Gastrocnemius medialis (tissue), 4 donors: Measurements from ENCODE around the gene HPCAL1.

Source experiments
- CTCF ChIP-seq, 5 experiments: fragments of 450-650 bp in 3 of 5; fragments of 200-600 bp in 2 of 5; sonication (generic) in 2 of 5; IDR thresholded peaks in 4 of 5; conservative IDR thresholded peaks in 1 of 5; 1 replicate in 4 of 5; 2 replicates in 1 of 5; pipeline ENCODE4 v1.5.1; 2016 to 2019; ENCODE audit warnings: antibody characterized with exemption in 5 of 5, mild to moderate bottlenecking in 3 of 5, moderate library complexity in 3 of 5
- POLR2A ChIP-seq, 2 donors: fragments of 450-650 bp; IDR thresholded peaks; one replicate each; pipeline ENCODE4 v1.6.1; 2017; ENCODE audit warnings: antibody characterized with exemption in 2 of 2, mild to moderate bottlenecking in 2 of 2, moderate library complexity in 2 of 2

GRCh38 chr2:10415640-10416039, 112.9 kb downstream of the HPCAL1 start:
- TF ChIP-seq POLR2A (IDR thresholded peaks at IDR 0.05) (no peak), CTCF (IDR thresholded peaks at IDR 0.05 in 4 of 5, conservative IDR thresholded peaks at IDR 0.05 in 1 of 5) (no peak)
